HG03565 (cell line): Measurements from ENCODE around the gene CHRND.
A peak's percentile ranks its signal among the peaks of the same experiment; 100 is the strongest.

ENCODE experiments used
- ATAC-seq: cut with Tn5 transposase; IDR thresholded peaks from one replicate; pipeline ENCODE4 v1.9.1; 2021; ENCODE audit warnings: mild to moderate bottlenecking, moderate library complexity; ENCODE audit not compliant: unreplicated experiment

Gene CHRND

DNA sequence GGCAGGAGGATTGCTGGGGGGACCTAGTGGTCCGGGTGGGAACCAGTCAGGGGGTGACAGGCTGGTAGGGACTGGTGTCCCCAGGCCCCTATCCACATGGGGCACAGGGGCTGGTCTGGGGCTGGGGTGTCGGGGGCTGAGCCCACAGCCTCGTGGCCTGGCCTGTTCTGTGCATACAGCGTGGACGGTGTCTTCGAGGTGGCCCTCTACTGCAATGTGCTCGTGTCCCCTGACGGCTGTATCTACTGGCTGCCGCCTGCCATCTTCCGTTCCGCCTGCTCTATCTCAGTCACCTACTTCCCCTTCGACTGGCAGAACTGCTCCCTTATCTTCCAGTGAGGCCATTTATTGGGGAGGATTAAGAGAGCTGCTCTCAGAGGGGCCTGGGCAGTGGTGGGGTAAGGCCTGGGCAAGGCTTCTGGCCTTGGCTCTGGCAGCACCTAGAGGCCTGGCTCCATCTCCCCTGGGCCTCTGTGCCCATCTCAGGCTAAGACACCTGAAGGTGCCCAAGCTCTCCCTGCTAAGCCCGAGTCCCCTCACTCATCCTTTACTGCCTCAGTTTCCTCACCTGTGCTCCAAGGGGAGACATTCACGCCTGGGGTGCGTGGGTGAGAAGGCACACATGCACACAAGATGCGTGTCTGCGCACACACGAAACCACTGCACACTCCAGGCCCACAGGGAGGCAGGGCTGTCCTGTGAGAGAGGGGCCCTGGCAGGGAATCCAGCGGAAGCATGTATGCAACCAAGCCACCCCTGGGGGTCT is 15.4 kb downstream of the CHRND start:
- no peak for ATAC-seq

DNA sequence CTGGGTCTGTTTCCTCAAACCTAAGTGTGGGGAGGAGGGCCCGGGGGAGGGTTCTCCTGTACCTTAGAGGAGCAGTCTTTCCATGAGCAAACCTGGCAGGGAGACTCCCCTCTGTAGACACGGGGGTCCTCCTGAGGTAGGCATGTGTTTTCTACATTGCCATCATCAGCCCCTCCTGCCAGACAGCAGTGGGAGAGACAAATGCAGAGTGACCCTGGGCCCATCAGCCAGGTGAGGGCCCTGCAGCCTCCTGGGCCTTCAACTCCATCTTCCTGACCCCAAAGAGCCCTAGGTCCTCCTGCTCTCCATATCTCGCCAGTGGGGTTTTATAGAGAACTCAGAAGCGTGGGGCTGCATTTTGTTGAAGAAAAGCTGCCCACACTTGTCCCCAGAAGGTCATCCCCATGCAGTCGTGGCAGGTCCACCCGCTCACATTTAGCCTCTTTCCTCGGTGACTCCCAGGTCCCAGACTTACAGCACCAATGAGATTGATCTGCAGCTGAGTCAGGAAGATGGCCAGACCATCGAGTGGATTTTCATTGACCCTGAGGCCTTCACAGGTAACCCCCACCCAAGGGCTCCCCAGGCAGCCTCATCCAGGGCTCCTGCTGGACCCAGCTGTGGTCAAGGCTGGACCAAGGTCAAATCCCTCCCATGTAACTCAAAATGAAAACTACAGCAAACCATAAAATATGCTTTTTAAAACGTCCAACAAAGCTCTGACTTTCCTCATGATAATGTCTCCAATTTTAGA is 16.2 kb downstream of the CHRND start:
- ATAC-seq = no peak

GRCh38 chr2:232542715-232543467 is 16.9 kb downstream of the CHRND start:
- no peak for ATAC-seq

DNA sequence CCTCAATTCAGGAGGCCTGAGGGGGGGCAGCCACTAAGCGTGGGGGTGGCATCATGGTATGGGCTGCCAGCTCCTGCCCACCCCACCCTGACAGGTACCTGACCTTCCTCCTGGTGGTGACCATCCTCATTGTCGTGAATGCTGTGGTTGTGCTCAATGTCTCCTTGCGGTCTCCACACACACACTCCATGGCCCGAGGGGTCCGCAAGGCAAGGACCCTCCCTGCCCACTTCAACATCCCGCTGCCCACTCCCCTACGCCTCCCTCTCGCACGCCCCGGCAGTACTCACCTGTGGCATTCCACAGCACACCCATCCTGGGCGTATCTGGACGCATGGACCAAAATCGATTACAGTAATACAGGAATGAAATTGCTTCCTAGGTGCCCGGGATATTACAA is 17.5 kb downstream of the CHRND start:
- ATAC-seq = no peak

GRCh38 chr2:232543928-232544631 is 18.1 kb downstream of the CHRND start:
- no peak for ATAC-seq

DNA sequence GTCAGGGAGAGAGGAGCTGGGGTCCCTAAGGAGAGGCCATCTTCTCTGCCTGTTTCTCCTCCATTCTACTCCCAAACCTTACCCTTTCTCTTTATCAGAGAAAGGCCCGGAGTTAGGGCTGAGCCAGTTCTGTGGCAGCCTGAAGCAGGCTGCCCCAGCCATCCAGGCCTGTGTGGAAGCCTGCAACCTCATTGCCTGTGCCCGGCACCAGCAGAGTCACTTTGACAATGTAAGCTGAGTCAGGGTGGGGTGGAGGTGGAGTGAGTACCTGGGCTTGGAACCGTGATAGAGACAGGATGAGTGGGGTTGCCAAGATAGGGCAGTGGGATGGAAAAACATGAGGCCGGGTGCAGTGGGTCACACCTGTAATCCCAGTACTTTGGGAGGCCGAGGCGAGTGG is 18.7 kb downstream of the CHRND start:
- no peak for ATAC-seq

DNA sequence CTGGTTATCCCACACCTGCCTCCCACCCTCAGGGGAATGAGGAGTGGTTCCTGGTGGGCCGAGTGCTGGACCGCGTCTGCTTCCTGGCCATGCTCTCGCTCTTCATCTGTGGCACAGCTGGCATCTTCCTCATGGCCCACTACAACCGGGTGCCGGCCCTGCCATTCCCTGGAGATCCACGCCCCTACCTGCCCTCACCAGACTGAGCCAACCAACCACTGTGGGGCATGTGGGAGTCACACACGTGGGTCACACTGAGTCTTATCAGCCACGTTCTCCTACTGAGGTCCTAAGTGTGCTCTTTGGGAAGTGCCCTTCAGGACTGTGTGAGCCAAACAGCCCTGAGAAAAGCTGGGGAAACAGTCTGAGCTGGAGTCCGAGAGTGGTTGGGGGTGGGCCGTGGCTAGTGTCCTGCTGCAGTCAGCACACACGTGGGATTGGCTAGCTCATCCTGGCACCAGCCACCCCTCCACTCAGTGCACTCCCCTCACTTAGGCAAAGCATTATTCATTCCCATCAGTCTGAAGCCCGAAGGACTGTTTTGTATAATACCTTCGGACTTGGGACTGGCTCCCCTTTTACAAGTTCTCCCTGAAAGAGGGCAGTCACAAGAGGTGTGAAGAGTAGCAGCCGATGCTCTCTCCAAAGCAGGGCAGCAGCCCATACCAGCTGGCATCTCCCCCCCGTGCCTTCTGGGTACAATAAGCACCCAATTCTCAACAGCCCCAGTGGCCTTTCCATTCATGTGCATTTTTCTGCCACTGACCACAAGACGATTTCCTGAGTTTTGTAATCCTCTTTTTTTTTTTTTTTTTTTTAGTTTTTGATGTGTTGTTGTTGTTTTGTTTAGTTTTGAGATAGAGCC is 19.8 kb downstream of the CHRND start:
- no peak for ATAC-seq

- no peak for ATAC-seq
Measured at GRCh38 chr2:232547991-232548390, 22.0 kb downstream of the CHRND start.

DNA sequence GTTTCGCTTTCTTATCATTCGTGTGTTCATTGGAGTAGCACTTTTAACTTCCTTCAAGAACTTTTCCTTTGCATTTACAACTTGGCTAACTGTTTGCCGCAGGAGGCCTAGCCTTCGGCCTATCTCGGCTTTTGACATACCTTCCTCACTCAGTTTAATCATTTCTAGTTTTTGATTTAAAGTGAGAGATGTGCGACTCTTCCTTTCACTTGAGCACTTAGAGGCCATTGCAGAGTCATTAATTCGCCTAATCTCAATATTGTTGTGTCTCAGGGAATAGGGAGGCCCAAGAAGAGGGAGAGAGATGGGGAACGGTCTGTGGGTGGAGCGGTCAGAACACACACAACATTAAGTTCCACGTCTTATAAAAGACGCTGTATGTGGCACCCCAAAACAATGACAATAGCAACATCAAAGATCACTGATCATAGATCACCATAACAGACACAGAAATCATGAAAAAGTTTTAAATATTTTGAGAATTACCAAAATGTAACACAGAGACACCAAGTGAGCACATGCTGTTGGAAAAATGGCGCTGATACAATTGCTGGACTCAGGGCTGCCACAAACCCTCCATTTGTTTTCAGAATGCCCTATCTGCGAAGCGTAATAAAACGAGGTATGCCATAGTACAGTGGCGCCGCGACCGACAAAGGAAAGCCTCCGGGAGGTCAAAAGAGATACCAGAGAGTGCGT is 23.8 kb downstream of the CHRND start:
- ATAC-seq = no peak

- peak; percentile 80 for ATAC-seq
Measured at GRCh38 chr2:232550354-232551249, 24.6 kb downstream of the CHRND start, which contains the start of the genes EIF4E2 and TIGD1. TSS of gene EIF4E2 (plus strand) at chr2:232550689. CDS start at chr2:232550725, 36 bp downstream. TSS of gene TIGD1 (minus strand) at chr2:232550557. CDS start at chr2:232549882, 675 bp downstream.

DNA sequence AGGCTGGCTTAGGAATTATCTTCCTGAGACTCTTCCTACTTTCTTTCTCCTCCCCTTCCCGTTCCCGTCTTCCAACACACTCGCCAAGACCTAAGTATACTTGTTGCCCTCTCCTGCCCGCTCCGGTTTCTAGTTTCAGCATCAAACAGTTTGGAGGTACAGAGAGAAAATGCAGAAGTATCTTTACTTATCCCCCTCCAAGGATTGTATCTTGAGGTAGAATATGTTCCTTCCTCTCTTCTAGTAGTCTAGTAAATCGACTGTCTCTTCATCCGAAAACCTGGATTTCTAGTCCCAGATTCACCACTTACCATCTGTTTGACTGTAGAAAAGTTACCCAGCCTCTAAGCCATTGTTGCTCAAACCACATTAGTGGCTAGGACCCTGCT is 25.3 kb downstream of the CHRND start:
- ATAC-seq = no peak

DNA sequence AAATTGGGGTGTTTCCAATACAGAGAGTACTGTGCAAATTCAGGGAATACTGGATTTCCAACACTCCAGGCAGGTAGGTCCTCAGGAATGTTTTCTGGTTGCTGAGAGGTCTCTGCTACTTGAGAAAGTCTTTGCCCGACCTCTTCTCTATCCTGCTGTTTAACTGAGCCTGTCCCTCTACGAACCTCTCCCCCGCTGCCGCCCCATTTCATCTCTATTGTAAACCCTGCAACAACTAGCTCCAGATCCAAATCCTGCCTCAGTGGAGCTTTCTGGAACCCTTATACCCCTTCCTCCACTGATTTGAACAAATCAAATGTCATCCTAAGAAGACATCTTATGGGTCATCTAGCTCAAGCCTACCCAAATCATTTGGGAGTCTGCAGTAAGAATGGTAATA is 25.8 kb downstream of the CHRND start:
- ATAC-seq = no peak

GRCh38 chr2:232556426-232556825 is 30.5 kb downstream of the CHRND start:
- no peak for ATAC-seq

DNA sequence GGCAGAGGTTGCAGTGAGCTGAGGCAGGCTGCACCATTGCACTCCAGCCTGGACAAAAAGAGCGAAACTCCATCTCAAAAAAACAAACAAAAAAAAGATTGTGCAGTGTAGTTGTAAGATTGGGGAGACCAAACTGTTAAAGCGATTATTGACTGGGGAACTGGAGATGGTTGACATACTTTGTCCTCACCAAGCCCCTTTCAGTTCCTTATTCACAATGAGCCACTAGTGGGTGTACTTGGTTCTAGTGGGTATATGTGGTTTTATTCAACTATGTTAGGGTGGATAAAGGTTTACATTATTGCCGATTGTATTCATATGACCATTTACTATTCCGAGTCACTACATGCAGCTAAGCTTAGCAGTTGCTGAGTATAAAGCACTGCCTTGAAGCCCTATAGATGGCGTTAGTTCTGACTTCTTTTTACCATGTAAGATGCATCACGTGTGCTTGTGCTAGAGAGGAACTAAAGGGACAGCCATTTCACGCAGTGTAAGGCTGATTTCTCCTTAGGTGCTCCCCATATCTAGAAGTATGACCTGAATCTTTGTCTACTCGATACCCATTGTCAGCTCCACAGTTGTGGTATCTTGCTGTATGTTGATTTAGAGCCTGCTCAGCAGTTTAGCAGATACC is 36.7 kb downstream of the CHRND start:
- ATAC-seq = no peak

DNA sequence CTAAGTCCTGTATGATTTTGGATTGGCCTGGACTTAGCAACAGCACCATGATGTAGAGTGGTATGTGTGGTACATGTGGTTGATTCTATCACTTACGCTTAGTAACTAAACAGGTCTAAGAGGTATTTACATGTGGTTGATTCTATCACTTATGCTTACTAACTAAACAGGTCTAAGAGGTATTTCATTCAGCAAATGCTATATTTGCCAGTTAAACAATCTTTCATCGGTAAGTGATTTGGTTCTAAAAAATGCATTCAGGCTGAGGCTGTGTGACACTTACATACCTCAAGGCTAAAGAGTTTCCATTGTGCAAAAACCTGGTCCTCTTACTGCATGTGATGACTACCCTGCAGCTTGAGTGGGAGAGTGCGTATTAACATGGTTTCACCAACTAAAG is 37.6 kb downstream of the CHRND start:
- ATAC-seq = no peak

DNA sequence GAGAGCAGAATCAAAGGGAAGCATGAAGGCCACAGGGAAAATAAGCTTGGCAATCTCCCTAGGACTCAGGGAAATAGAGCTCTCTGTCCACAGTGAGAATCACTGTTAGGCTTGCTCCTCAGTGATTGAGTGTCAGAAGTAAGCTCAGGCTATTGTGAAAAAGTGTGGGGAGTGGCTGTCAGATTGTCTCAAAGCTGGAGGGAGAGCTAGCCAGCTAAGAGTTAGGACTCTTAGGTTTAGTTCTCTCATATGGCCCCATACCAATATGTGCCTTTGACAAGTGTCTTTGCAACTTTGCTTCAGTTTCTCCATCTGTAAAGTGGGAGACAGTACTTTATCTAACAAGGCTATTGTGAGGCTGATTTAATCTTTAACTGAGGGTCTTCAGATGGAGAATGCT is 41.8 kb downstream of the CHRND start:
- no peak for ATAC-seq

DNA sequence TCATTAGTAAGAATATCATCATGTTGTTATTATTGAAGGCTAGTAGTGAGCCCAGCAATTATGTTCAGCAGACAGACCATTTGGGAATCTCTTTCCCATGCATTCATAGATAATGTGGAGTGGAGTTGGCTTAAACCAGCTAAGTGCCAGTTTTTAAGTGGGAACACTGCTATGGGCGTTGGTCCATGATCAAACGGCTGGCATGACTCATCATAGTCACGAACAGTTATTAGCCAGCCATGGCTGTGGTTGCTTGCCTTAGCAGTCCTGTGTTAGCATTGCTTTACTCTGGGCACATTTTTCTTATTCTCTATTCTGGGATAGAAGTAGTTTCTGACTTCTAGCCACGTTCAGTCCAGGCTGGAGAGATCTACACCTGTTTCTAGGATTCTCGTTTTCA is 42.2 kb downstream of the CHRND start:
- ATAC-seq = no peak

DNA sequence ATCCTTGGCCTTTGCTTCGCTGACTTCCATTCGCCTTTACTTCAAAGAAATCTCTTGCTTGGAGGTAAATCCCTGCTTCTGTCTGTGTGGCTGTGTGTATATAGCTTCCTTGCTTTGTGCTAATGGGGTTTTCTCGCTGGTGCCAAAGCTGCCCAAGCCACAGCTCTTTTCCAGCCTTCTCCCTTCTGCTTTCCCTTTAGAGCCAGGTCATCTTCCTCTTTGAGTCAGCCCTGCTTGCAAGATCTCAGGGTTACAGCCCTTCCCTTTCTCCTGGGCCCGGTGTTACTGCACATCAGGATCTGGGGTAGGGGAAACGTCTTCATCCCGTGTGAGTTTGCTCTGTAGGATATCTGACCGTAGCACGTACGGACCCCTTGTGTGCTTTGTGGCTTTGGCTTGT is 43.6 kb downstream of the CHRND start:
- no peak for ATAC-seq
